GM19372 (cell line): ENCODE results near the gene EPB41L5.
"Not testable (repeated sequence)": the region's sequence is repeated elsewhere in the genome, so short reads cannot be mapped to it uniquely, and the experiment has no call there.

Experiments used
- ATAC-seq: cut with Tn5 transposase; IDR thresholded peaks from one replicate; pipeline ENCODE4 v1.9.1; 2021; ENCODE audit warnings: mild to moderate bottlenecking, low read depth, moderate library complexity; ENCODE audit not compliant: unreplicated experiment

EPB41L5 gene

GRCh38 chr2:120012771-120013596, at the start of gene EPB41L5:
Gene EPB41L5 (plus strand): TSS chr2:120013077. CDS start chr2:120019085, 6,008 bp downstream.
- ATAC-seq, result peak; percentile 96

GRCh38 chr2:119981896-119982295, 31.0 kb upstream of the EPB41L5 start:
- ATAC-seq, result no peak

GRCh38 chr2:119982506-119982905, 30.4 kb upstream of the EPB41L5 start:
- no peak for ATAC-seq

- ATAC-seq, result no peak
Observed at GRCh38 chr2:119983108-119983507, 29.8 kb upstream of the EPB41L5 start.

DNA sequence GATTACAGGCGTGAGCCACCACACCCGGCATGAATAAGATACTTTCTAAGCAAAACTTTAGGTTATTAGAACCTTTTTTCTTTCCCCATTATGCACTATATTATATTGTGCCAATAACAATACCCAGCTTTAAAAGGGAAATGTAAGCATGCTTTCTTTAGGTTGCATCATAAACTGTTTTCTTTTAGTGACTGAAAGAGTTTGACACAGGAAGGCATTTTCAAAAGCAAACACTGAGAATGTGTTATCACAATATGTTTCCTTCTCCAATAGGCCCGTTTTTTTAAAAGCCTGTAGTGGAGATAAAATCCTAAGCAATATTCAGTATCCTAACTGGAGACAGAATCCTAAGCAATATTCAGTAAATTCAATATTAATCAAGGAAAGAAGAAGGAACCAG, 16.7 kb upstream of the EPB41L5 start:
- ATAC-seq, result no peak

DNA sequence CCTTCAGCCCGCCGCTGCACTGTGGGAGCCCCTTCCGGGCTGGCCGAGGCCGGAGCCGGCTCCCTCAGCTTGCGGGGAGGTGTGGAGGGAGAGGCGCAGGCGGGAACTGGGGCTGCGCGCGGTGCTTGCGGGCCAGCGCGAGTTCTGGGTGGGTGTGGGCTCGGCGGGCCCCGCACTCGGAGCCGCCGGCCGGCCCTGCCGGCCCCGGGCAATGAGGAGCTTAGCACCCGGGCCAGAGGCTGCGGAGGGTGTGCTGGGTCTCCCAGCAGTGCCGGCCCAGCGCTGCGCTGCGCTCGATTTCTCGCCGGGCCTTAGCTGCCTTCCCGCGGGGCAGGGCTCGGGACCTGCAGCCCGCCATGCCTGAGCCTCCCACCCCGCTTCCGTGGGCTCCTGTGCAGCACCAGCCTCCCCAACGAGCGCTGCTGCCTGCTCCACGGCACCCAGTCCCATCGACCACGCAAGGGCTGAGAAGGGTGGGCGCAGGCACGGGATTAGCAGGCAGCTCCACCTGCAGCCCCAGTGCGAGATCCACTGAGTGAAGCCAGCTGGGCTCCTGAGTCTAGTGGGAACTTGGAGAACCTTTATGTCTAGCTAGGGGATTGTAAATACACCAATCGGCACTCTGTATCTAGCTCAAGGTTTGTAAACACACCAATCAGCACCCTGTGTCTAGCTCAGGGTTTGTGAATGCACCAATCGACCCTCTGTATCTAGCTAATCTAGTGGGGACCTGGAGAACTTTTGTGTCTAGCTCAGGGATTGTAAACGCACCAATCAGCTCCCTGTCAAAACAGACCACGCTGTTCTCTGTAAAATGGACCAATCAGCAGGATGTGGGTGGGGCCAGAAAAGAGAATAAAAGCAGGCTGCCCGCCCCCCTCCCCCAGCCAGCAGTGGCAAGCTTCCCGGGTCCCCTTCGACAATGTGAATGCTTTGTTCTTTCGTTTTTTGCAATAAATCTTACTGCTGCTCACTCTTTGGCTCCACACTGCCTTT, 15.7 kb upstream of the EPB41L5 start:
- ATAC-seq, result not testable (repeated sequence)

DNA sequence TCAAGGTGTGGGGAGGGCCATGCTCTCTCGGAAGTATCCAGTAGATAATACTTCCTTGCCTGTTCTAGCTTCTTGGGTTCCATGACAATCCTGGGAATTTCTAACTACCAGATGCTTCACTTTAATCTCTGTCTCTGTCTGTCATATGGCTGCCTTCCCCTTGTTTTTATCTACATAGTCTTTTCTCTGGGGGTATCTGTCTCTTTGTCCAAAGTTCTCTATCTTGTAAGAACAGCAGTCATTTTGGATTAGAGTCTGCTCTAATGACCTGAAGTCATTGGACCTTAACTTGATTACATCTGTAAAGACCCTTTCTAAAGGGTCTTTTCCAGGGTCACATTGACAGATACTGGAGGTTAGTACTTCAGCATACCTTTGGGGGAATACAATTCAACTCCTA, 11.4 kb upstream of the EPB41L5 start:
- no peak for ATAC-seq

GRCh38 chr2:120004254-120004653, 8.6 kb upstream of the EPB41L5 start:
- ATAC-seq, result no peak

DNA sequence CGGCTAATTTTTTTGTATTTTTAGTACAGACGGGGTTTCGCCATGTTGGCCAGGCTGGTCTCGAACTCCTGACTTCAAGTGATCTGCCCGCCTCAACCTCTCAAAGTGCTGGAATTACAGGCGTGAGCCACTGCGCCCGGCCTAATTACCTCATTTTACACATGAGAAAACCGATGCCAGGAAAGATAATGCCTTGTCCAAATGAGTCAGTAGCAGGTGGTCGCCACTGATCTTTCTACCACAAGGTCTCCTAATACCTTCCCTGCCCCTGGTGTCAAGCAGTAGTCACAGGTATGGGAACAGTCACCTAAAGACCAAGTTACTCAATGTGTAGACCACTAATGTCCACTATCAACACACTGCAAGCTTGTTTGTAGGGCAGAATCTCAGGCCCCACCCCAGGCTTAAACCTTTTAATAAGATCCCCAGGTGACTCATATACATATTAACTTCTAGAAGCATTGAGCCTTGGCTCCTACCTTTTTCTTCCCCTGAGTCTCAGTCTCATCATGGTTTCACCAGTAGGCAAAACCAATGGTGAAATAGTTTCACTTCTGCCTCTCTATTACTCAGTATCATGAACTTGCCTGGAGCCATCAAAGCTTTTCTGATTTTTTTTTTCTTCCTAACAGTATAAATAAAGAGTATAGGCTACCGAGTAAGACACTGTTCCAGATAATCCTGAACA, 6.9 kb upstream of the EPB41L5 start:
- peak; percentile 81 for ATAC-seq

DNA sequence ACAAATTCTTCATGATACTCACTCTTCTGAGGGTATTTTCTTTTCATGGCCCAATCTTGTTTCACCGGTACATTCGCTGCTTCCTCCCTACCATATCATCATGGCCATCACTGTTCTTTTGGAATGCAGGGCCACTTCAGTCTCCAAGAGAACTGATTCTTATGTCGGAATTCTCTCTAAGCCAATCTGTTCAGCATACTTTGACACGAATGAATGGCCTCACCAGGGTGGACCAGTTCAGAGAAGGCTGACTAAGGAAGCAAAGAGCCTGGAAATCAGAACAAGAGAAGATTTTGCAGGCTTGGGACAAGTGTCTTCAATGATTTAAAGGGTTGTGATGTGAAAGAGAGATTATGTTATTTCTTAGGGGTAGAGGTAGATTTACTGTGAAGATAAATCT, 5.0 kb upstream of the EPB41L5 start:
- no peak for ATAC-seq

DNA sequence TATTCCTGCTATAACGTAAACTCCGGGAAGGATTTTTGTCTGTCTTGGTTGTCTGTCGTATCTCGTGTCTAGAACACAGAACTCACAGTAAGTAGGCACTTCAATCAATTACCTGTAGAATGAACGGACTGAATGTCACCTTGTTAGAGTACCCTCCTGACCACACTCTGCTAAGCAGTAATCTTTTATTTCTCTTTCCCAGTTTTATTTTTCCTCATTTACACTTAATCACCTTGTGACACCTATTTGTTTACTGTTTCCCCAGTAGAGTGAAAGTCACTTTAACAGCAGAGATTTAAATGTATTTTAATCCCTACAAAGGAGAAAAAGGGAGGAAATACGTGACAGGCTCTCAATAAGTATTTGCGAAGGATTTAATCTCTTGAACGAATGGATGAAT, 514 bp upstream of the EPB41L5 start:
- ATAC-seq, result no peak

GRCh38 chr2:120013597-120014223, 833 bp downstream of the EPB41L5 start:
- ATAC-seq, result no peak

- ATAC-seq, result no peak
Observed at GRCh38 chr2:120014226-120014980, 1.5 kb downstream of the EPB41L5 start.

GRCh38 chr2:120016800-120017199, 3.9 kb downstream of the EPB41L5 start:
- ATAC-seq, result no peak

DNA sequence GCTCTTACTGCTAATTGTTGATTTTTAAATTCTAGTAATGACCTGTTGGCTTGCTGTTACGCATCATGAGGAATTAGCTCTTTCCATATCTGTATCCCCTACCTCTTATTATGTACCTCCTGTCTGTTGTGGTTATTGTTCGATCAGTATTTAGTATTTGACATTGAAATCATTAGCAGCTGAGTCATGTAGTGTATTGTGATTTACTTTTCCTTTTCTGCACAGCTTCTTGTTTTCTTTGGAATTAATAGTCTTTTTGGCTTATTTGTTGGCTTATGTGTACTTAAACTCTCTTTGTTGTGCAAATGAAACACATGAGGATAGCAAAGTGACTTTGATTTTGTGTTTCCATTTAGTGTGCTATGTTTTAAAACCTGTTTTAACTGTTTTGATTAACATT, 4.3 kb downstream of the EPB41L5 start:
- ATAC-seq, result no peak

DNA sequence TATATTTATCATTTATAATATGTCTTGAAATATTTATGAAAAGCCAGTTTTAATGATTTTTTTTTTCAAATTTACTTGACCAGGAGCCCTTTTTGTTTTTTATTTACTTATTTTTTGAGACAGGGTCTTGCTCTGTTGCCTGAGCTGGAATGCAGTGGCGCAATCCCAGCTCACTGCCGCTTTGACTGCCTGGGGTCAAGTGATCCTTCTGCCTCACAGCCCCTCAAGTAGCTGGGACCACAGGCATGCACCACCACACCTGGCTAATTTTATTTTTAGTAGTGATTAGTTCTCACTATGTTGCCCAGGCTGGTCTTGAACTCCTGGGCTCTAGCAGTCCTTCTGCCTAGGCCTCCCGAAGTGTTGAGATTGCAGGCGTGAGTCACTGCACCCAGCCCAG, 5.7 kb downstream of the EPB41L5 start:
- no peak for ATAC-seq

DNA sequence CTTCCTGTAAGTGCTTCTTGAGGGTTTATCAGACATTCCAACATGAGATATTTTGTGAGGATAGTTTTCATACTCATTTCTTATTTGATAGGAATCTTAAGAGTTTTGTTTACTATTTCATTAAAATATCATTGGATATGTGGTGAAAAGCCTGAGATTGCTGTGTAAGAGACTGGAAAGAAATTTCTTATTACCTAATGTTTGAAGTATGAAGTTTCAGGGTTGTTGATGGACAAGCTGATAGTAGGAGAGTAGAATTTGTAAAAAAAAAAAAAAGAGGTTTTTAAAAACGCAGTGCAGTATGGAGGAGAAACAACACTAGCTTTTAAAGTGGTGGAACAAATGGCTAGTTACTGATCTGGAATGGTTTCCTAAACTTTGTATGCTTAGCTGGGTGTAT, 7.7 kb downstream of the EPB41L5 start:
- ATAC-seq, result no peak

DNA sequence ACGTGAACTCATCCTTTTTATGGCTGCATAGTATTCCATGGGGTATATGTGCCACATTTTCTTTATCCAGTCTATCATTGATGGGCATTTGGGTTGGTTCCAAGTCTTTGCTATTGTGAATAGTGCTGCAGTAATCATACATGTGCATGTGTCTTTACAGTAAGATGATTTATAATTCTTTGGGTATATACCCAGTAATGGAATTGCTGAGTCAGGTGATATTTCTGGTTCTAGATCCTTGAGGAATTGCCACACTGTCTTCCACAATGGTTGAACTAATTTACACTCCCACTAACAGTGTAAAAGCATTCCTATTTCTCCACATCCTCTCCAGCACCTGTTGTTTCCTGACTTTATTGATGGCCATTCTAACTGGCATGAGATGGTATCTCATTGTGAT, 9.6 kb downstream of the EPB41L5 start:
- ATAC-seq, result not testable (repeated sequence)

- ATAC-seq, result no peak
Observed at GRCh38 chr2:120026890-120027289, 14.0 kb downstream of the EPB41L5 start.

- ATAC-seq, result no peak
Observed at GRCh38 chr2:120028795-120029194, 15.9 kb downstream of the EPB41L5 start.
